ENCODE results near the gene RABGAP1.

The RABGAP1 gene

DNA sequence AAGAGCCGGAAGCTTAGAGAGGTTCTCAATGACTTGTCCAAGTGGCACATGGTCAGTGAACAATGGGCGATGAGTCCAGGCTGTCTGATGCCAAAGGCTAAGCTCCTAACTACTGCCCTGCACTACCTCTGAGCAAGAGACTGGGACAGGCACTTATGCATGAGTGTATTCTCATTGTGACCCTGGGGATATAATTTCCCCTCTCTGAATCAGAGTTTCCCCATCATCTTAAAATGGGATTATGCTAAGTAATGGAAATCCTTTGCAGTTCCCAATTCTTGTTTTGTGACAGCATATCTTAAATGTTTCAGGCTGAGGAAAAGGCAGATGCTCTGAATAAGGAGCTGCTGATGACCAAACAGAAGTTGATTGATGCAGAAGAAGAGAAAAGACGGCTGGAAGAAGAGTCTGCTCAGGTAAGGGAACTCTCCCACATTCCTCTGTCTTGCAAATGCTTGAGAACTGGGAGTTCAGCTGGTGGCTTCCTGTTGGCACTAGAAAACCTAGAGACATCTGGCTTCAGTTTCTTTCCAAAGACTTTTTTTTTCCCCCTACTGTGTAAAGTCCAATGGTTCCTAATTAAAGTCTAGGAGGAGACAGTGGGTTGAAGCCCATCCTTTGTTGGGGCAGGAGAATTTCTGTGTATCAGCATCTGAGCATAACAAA is 156.7 kb downstream of the RABGAP1 start:
- Mint-ChIP-seq H3K27me3 (no peaks in the 10 kb centered on the region), H3K27ac (no peak overlapping the region), H3K36me3 (ENCODE audit: low read depth) (peaks cover 99% of the 10 kb centered on the region), H3K4me1 (ENCODE audit: low read depth) (no peaks in the 10 kb centered on the region), H3K4me3 (no peak overlapping the region), H3K9me3 (no peaks in the 10 kb centered on the region)
- intact Hi-C loops (cut with micrococcal nuclease): no loop called here

DNA sequence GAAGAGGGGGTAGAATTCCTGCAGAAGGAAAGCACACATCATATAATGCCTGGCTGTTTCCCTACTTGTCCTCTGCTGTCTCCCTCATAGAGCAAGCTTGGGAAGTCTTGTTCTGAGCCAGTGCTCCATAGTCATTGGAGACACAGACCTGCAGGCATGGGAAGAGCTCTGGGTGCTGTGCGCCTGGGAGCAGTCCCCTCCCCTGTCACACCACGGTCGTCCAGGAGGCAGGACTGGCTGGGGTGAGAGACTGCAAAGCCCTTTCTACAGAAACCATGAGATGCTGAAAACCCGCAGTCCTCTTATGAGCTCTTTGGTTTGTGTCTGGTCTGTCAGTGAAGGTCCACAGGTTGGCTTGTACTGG is 157.3 kb downstream of the RABGAP1 start:
- no peak overlapping the region for H3K27ac Mint-ChIP-seq
- intact Hi-C loops (cut with micrococcal nuclease): no loop called here
- H3K9me3 Mint-ChIP-seq: no peaks in the 10 kb centered on the region
- H3K4me3 Mint-ChIP-seq: no peak overlapping the region
- no peaks in the 10 kb centered on the region for H3K27me3 Mint-ChIP-seq
- H3K4me1 Mint-ChIP-seq (ENCODE audit: low read depth): no peaks in the 10 kb centered on the region
- peaks cover 99% of the 10 kb centered on the region for H3K36me3 Mint-ChIP-seq (ENCODE audit: low read depth)

DNA sequence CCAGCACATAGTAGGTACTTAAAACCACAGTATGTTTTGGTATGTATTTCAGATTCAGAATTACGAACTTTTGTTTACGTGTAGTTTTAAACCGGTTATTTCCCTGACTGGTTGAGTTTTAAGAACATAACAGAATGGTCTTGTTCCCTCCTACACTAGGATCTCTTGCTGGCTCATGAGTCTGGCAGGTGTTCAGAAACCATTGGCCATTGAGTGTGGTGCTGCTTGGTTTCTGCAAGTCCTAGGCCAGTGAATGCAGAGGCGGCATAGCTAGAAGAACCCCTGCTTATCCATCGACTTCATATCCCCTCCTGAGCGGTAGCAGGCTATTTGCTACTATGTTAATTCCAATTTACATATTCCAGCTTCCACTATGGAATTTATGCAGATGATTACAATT is 158.2 kb downstream of the RABGAP1 start:
- intact Hi-C loops (cut with micrococcal nuclease): no loop called here
- Mint-ChIP-seq H3K4me1 (ENCODE audit: low read depth) (no peaks in the 10 kb centered on the region), H3K36me3 (ENCODE audit: low read depth) (peaks cover 99% of the 10 kb centered on the region), H3K9me3 (no peaks in the 10 kb centered on the region), H3K27ac (no peak overlapping the region), H3K4me3 (no peak overlapping the region), H3K27me3 (no peaks in the 10 kb centered on the region)

DNA sequence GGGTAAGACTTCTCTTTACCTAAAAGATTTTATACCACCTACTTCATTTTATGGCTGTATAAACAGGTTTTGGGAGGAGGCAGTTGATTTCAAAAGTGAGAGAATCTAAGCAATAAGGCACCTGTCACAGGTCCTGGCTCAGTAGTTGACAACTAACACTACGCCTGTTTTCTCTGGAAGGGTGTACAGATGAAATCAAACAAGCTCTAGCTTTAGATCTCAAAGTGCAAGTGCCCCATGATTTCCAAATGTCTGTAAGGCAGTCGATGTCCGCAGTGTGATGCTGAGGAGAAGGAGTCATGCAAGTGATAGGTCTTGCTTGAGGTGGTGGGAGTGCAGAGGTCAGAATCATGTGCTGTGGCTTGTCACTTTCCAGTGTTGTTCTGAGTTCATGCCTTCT is 158.7 kb downstream of the RABGAP1 start:
- Mint-ChIP-seq H3K36me3 (ENCODE audit: low read depth) (peaks cover 99% of the 10 kb centered on the region), H3K4me3 (no peak overlapping the region), H3K4me1 (ENCODE audit: low read depth) (no peaks in the 10 kb centered on the region), H3K9me3 (no peaks in the 10 kb centered on the region), H3K27ac (no peak overlapping the region), H3K27me3 (no peaks in the 10 kb centered on the region)
- intact Hi-C loops (cut with micrococcal nuclease): no loop called here

DNA sequence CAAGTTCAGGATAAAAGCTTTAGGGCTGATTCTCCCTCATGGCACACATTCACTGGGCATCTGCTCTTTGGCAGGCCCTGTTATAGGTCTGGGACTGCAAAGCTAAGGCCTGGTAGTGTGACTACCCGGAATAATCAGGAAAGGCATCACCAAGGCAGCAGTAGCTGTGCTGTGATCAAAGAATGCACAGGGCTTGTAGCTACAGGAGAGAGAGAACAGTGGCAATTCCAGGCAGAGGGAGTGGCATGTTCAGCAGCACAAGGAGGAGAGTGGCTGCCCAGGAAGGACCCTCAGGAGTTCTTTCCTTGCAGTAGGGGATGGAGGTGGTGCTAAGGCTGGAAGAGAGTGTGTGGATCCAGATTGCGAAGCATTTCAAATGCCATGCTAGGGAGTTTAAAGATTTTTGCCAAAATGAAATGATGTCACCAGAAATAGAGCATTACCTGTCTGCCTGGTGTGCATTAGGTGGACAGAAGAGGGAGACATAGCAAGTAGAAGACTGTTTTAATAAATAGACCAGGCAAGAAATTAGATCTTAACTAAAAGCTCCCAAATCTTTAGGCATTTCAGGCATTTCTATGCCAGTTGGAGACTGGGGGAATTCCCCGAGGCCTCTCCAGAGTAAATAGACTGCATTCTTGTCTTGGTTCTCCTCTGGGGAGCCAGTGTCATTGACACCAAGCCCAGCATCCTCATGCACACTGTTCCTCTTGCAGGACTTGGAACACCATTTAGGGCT is 161.7 kb downstream of the RABGAP1 start:
- no peaks in the 10 kb centered on the region for H3K27me3 Mint-ChIP-seq
- intact Hi-C loops (cut with micrococcal nuclease): no loop called here
- no peak overlapping the region for H3K4me3 Mint-ChIP-seq
- no peaks in the 10 kb centered on the region for H3K9me3 Mint-ChIP-seq
- H3K36me3 Mint-ChIP-seq (ENCODE audit: low read depth): peaks cover 99% of the 10 kb centered on the region
- H3K4me1 Mint-ChIP-seq (ENCODE audit: low read depth): no peaks in the 10 kb centered on the region
- no peak overlapping the region for H3K27ac Mint-ChIP-seq

DNA sequence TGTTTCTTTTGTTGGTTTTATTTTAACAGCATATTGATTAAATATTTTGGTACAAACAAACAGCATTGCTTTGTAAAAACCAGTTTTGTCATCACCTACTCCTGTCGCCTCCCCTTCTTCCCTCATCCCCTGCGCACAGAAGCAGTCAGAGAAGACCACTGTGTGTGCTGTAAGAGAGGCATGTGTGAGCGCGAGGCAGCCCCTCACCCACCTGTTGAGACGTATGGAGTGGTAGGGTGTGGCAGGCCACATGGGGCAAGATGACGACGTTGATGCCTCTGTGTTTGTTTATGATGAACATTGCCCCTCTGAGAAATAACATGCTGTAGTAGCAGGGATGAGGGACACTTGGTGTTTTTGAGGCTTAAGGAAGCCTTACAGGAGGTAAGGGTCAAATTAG is 164.0 kb downstream of the RABGAP1 start:
- no peaks in the 10 kb centered on the region for H3K9me3 Mint-ChIP-seq
- intact Hi-C loops (cut with micrococcal nuclease): no loop called here
- H3K27me3 Mint-ChIP-seq: no peaks in the 10 kb centered on the region
- peaks cover 97% of the 10 kb centered on the region for H3K36me3 Mint-ChIP-seq (ENCODE audit: low read depth)
- no peaks in the 10 kb centered on the region for H3K4me1 Mint-ChIP-seq (ENCODE audit: low read depth)
- H3K27ac Mint-ChIP-seq: no peak overlapping the region
- H3K4me3 Mint-ChIP-seq: no peak overlapping the region

DNA sequence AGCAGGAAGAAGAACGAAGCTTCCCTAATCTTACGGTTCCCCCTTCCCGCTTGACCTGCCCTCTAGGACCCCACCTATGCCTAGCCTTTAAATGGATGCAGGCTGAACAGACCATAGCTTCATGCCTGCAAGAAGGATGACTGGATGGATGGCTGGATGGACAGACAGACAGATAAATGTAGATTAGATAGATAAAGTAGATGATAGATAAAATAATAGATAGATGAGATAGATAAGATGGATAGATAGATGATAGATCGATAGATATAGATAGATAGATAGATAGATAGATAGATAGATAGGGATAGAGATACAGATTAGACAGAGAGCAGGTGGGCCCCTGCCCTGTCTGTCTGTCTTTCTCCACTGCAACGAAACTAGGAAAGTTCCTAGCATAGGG is 164.7 kb downstream of the RABGAP1 start:
- Mint-ChIP-seq H3K4me3 (no peak overlapping the region), H3K4me1 (ENCODE audit: low read depth) (no peaks in the 10 kb centered on the region), H3K27ac (no peak overlapping the region), H3K27me3 (no peaks in the 10 kb centered on the region), H3K9me3 (no peaks in the 10 kb centered on the region), H3K36me3 (ENCODE audit: low read depth) (peaks cover 95% of the 10 kb centered on the region)
- intact Hi-C loops (cut with micrococcal nuclease): no loop called here

DNA sequence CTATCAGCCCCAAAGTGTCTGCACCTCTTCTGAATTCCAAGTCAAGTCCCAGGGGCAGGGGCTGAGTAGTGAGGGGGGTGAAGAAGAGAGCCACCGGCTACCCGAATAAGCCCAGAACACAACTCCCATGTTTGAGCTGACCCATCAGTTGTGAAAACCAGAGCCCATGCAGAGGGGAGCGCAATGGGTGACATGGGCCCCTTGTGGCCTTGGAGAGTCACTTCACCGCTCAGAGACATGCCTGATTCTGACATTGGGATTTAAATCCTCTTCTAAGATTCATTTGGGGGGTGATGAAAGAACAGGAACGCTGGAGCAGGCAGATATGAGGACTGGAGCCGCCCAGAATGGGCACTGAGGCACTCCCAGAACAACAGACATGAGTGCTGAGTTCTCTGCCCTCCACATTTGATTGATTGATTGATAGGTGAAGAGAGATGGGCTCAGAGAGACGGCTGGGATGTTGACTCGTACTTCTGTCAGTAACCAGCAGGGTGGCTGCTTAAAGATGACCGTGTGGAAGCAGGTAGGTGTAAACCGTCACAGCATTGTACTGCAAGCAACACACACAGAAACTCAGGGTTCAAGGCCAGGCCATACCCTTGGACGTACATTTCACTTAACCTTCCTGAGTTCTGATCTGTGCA is 166.9 kb downstream of the RABGAP1 start:
- Mint-ChIP-seq H3K9me3 (no peaks in the 10 kb centered on the region), H3K4me1 (ENCODE audit: low read depth) (no peaks in the 10 kb centered on the region), H3K36me3 (ENCODE audit: low read depth) (peaks cover 77% of the 10 kb centered on the region), H3K27me3 (no peaks in the 10 kb centered on the region), H3K4me3 (no peak overlapping the region), H3K27ac (no peak overlapping the region)
- intact Hi-C loops (cut with micrococcal nuclease): no loop called here

DNA sequence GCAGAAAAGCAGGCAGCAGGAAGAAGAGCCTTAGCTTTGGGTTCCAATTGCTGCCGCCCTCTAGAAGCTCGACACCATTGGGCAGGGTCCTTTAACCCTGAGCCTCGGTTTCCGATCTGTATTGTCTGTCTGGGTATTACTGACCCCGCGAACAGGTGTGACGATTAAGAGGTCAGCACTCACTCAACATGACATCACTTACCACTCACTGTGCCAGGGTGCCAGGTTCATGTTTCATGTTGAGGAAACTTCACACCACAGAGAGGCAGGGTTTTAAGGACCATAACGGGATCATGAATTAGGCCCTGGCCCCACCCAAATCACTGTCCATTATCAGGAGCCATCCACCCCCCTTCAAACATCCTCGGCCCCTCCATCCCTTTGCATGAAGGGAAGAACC is 168.2 kb downstream of the RABGAP1 start:
- Mint-ChIP-seq H3K27me3 (no peaks in the 10 kb centered on the region), H3K4me1 (ENCODE audit: low read depth) (no peaks in the 10 kb centered on the region), H3K9me3 (no peaks in the 10 kb centered on the region), H3K36me3 (ENCODE audit: low read depth) (peaks cover 65% of the 10 kb centered on the region), H3K27ac (no peak overlapping the region), H3K4me3 (no peak overlapping the region)
- intact Hi-C loops (cut with micrococcal nuclease): no loop called here

DNA sequence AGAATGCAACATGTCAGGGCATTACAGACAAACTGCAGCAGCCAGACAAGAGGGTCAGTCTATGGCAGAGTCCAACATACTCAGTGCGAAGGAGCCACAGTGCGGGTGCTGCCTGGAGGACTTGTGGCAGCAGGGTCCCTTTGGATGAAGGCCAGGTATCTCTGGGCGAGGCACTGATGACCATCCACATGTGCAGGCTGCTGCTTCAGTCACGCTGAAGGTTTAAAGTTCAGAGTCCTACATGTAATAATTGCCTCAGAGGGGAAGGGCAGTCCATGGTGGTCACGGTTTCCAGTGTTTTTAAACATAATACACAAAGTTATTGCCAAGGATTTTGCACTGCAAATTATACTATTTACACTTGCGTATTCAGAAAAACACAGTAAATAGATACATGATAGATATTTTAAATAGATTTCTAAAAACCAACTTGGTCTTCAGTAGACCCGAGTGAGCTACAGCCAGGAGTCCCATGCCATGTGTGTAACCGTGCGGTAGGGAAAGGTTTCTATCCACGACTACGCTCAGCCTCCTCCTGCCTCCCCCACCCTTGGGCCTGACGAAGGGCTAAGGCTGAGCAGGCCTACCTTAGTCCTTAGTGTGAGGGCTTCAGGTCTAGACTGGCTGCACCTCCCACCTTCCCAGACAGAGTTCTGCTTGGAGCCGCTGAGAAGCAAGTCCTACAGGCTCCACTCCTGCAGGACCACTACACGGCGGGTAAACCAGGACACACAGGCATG is 168.9 kb downstream of the RABGAP1 start:
- Mint-ChIP-seq H3K4me3 (no peak overlapping the region), H3K27me3 (no peaks in the 10 kb centered on the region), H3K4me1 (ENCODE audit: low read depth) (no peaks in the 10 kb centered on the region), H3K36me3 (ENCODE audit: low read depth) (peaks cover 58% of the 10 kb centered on the region), H3K27ac (no peak overlapping the region), H3K9me3 (no peaks in the 10 kb centered on the region)
- intact Hi-C loops (cut with micrococcal nuclease): no loop called here

DNA sequence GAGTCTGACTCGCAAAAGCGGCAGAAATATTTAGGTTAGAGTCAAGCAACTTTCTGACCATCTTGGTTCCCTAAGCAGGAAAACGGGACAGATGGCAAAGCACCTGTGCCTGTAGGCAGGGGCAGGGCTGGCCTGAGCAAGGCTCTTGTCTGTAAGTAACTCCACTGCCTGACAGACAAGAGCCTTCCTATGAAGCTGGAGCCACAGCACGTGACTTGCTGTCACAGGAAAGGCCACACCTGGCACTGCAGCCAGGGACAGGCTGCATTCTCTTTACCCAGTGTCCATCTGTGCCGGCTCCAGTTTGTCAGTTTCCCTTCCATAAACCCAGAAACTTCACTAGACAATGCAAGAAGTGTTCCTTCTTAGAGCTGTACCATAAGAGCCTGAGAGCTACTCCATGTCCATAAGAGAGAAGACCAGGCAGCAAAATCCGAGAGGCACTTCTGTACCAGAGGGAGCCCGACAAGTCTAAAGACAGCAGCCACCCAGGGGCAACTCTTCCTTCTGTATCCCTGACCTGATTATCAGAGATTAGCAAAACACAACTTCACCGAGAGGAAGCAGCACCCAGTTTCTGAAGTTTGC is 170.7 kb downstream of the RABGAP1 start:
- Mint-ChIP-seq H3K4me3 (no peak overlapping the region), H3K4me1 (ENCODE audit: low read depth) (no peaks in the 10 kb centered on the region), H3K9me3 (no peaks in the 10 kb centered on the region), H3K27me3 (no peaks in the 10 kb centered on the region), H3K36me3 (ENCODE audit: low read depth) (peaks cover 40% of the 10 kb centered on the region), H3K27ac (no peak overlapping the region)
- intact Hi-C loops (cut with micrococcal nuclease): no loop called here

DNA sequence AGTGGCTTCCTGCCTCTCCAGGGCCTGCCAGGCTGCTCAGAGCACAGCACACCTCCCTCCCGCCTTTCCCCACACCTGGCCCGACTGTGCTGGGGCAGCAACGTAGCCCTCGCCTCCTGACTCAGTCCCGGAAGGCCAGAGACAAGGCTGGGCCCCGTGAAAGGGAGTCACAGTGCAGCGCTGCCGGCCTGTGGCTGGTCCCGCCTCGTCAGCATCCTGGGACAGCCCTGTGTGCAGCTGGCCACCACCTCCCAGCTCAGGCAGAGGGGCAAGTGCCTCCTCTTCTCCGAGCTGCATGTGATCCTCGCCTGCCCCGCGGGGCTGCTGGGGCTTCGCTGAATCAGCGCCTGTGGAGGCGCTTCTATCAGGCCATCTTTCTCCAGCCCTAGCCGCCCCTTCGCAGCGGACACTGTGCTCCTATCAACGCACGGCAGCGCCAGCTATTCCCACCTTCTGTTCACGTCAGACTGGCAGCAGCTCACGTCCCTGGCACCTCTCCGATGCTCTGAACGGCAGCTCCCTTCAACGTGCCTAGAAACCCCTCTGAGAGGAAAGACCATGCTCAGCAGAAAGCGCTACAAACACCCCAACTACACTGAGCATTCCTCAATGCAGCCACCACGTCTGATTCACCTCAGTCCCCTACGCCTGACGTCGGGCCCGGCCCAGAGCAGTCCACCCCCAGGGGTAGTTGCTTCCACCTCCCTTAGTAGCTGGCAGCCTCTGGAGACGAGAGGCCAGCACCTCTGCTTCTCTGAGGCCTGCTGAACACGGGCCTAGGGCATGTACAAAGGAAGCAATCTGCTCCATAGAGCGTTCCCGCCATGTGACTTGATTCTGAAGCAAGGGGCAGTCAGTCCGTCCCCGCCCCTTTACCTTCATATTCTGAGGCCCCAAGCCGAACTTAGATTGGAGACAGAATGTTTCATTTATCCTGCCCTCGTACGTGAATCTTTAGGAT is 171.5 kb downstream of the RABGAP1 start:
- Mint-ChIP-seq H3K9me3 (no peaks in the 10 kb centered on the region), H3K4me3 (no peak overlapping the region), H3K27ac (no peak overlapping the region), H3K36me3 (ENCODE audit: low read depth) (peaks cover 32% of the 10 kb centered on the region), H3K4me1 (ENCODE audit: low read depth) (no peaks in the 10 kb centered on the region), H3K27me3 (no peaks in the 10 kb centered on the region)
- intact Hi-C loops (cut with micrococcal nuclease): no loop called here

DNA sequence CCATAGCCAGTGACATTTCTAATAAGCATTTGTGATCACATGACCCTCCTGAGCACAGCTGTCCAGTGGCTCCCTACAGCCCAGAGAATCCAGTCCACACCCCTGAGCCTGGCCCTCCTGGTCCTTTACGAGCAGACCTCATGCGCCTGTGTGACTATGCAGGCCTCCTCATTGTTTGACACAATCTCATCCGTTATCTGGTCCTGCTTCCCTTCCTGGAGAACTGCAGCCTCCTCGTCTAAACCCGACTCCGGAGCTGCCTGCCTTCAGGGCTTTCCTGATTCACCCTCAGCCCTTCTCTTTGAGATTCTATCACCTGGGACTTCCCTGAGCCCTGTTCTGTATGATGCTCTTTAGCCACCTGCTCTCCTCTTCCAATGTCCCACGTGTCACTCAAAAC is 172.4 kb downstream of the RABGAP1 start:
- H3K4me1 Mint-ChIP-seq (ENCODE audit: low read depth): no peaks in the 10 kb centered on the region
- H3K27ac Mint-ChIP-seq: no peak overlapping the region
- intact Hi-C loops (cut with micrococcal nuclease): no loop called here
- H3K9me3 Mint-ChIP-seq: no peaks in the 10 kb centered on the region
- H3K36me3 Mint-ChIP-seq (ENCODE audit: low read depth): peaks cover 23% of the 10 kb centered on the region
- H3K27me3 Mint-ChIP-seq: no peaks in the 10 kb centered on the region
- H3K4me3 Mint-ChIP-seq: no peak overlapping the region

All from dendritic cell treated with granulocyte-macrophage colony-stimulating factor and Interleukin-4, amounts not matched to agents 40 ng/mL and 50 ng/mL, for 4 days (primary cell).